Measurements from ENCODE around the gene GRM8. TPM values are rescaled to one million over a fixed set of nuclear protein-coding genes. Genes with fewer than 3 reads are reported as not detected.

GRM8 gene
- total and polyA plus RNA-seq, 9 of the 15 experiments (the other 6 are each of a cell fraction or from before 2014, with no cell fraction given) = 0.13 TPM; not detected in 7

GRCh38 chr7:127119517-127119916, 133.2 kb downstream of the GRM8 start (continued):
- no peak for TF ChIP-seq ZBTB49 (CRISPR knock-in tag; IDR thresholded peaks at IDR 0.05; ENCODE audit: borderline replicate concordance)
- TF ChIP-seq AFF4 (CRISPR knock-in tag; IDR thresholded peaks at IDR 0.05) = no peak

GRCh38 chr7:127114742-127115265, 137.9 kb downstream of the GRM8 start:
- Histone ChIP-seq H3K36me3 (ENCODE audit: control insufficient read depth, insufficient read depth, low read length) (no peaks in the 10 kb centered on the region), H2AFZ (ENCODE audit: low read depth, low read length) (no peak overlapping the region), H3K79me2 (ENCODE audit: control insufficient read depth, insufficient read depth, low read length) (no peaks in the 10 kb centered on the region), H3K9me3 (replicated peaks; ENCODE audit: control insufficient read depth, insufficient read depth, low read depth, low read length) (no peaks in the 10 kb centered on the region), H3K9ac (ENCODE audit: insufficient read depth in 1 of 2, low read depth in 2 of 2, low read length in 2 of 2) (no peak overlapping the region), H3K27ac (ENCODE audit: extremely low read depth, low read depth, low read length) (no peak overlapping the region), H3K9me1 (ENCODE audit: control insufficient read depth, insufficient read depth, low read length) (no peaks in the 10 kb centered on the region), H4K20me1 (replicated peaks; ENCODE audit: control insufficient read depth, insufficient read depth, low read length) (no peaks in the 10 kb centered on the region), H3K4me1 (replicated peaks in 1 of 2; ENCODE audit: control insufficient read depth in 2 of 2, insufficient read depth in 2 of 2, low read length in 2 of 2) (no peaks in the 10 kb centered on the region), H3K27me3 (ENCODE audit: control insufficient read depth in 2 of 2, insufficient read depth in 2 of 2, low read length in 2 of 2) (no peaks in the 10 kb centered on the region), H3K4me2 (ENCODE audit: insufficient read depth, low read length) (no peak overlapping the region), H3K4me3 (no peak overlapping the region)
- ChIA-PET POLR2A (no interaction called here), CTCF (ENCODE audit: low intra/inter-chr PET ratio) (no interaction called here)
- ATAC-seq = no peak
- no peak for DNase-seq (ENCODE audit: extremely low read depth in 1 of 4, low spot score in 3 of 4)
- no TSS peak for BruUV-seq (replicated peaks)
- 0% methylated on average over 3 of the region's 3 CpGs for WGBS (ENCODE audit: insufficient coverage, low coverage, missing lambda C conversion rate)
- in situ Hi-C loops (cut with MboI) (no loop called here), intact Hi-C loops (cut with micrococcal nuclease) (no loop called here)
- FAIRE-seq = no peak
- no peak for TF ChIP-seq MAZ (CRISPR knock-in tag; conservative IDR thresholded peaks at IDR 0.05 in 1 of 2, IDR thresholded peaks at IDR 0.05 in 1 of 2)
- no peak for TF ChIP-seq LCOR (CRISPR knock-in tag; IDR thresholded peaks at IDR 0.05)
- TF ChIP-seq CTCF (IDR thresholded peaks at IDR 0.05 in 2 of 3, conservative IDR thresholded peaks at IDR 0.05 in 1 of 3; ENCODE audit: insufficient read depth in 2 of 3, low read depth in 1 of 3, low read length in 3 of 3) = no peak
- no peak for TF ChIP-seq PYGO2 (tag; IDR thresholded peaks at IDR 0.05)
- no peak for TF ChIP-seq GATA2 (CRISPR knock-in tag; IDR thresholded peaks at IDR 0.05)
- TF ChIP-seq MXD1 (CRISPR knock-in tag; IDR thresholded peaks at IDR 0.05; ENCODE audit: borderline replicate concordance, poor library complexity, severe bottlenecking) = no peak
- no peak for TF ChIP-seq ZNF512 (tag; IDR thresholded peaks at IDR 0.05)

Measured in K562 (cell line).